Kidney tubule cell (primary cell): ENCODE measurements around the gene PAX1.

ENCODE experiments used
- DNase-seq: peaks from one replicate; pipeline ENCODE4 v3.0.0-alpha.2; 2018; ENCODE audit warnings: low spot score

Gene PAX1

DNA sequence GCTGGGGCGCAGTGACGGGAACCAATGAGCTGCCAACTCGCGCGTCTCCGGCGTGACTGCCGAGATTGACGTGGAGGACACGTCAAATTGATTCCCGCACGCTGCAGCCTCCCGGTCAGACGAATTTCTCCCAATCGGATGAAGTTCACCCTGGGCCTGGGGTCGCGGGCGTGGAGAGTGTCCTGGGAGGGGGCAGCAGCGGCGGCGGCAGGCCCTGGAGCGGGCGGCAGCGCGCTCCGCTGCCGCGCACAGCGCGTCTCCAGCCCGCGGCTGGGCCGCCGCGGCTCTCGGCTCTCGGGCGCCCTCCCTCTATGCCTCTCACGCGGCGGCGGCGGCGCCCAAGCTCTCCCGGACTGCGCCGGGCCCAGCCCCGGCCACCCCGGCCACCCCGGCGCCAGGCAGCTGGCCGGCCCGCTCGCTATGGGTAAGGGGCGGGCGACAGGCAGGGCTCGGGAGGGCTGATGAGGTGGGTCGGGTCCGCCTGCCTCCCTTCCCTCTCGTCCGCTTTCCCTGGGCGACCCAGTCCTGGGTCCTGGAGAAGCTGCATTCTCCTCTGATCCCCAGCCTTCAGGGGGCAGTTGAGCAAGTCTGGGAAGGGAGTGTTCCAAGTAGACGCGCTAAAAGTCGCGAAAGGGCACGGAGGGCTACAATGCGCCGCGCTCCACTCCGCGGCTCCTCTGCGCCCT lies at the start of gene PAX1:
TSS of gene PAX1 (plus strand) at position 90 of the 686 bp plus-strand sequence. CDS start at position 139, 49 bp downstream.
- DNase-seq, result peak; percentile 3

- DNase-seq, result no peak
These were observed 49.0 kb upstream of the PAX1 start for GRCh38 chr20:21656308-21657067.

DNA sequence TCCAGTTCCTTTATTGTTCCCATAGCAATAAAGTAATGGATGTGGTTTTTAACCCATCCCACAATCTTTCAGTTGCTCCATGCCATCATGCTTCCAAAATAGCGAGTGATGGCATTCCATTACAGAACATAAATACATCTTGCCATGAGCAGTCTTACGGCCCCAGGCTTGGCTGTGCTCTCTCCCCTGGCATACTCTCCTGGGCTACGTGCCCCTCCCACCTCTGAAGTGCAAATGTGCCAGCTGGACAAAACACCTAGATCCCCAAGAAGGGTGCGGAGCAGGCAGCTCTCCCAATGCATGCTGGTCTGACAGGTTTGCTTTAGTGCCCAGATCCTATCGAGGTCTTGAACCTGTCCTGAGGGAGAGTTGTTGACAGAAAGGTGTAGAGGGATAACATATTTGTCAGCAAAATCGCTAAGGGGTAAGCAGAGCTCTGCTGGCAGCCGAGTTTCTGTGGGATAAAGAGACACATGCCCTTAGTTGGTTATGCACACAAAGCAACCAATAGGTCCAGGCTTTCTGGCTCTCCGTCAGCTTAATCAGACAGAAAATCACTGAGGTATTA lies 43.9 kb upstream of the PAX1 start:
- DNase-seq, result no peak

- DNase-seq, result no peak
These were observed 42.0 kb upstream of the PAX1 start for GRCh38 chr20:21663465-21663864.

DNA sequence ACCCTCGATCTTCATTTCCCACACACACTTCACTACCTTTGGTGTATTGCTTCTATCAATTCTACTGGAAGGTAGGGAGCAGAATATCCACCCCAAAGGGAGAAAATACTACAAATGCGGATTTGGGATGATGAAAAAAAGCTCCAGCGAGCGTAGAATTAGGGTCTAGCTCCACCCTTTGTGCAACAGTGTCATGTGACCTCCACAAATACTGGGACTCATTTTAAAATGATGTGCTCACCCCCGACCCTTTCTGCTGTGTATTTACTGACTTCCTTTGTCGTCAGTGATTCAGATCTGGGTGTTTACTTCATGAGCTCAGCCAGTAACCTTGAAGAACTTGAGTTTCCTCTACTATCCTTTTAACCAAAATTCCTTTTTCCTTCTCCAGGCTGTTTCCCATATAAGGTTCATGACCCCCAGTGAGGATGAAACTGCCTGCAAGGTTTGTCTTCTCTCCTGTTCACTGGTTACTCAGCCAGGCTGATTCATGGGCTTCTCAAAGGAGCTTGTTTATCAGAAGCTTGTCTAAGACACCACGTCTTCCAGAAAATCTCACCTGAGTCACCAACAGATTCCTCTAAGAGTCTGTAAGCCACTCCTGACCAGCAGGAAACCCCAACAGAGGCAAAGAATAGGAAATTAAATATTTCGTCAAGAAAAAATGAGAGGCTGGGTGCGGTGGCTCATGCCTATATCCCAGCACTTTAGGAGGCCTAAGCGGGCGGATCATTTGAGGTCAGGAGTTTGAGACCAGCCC lies 39.6 kb upstream of the PAX1 start:
- DNase-seq, result peak; percentile 69

GRCh38 chr20:21670126-21670525 lies 35.3 kb upstream of the PAX1 start:
- no peak for DNase-seq

DNA sequence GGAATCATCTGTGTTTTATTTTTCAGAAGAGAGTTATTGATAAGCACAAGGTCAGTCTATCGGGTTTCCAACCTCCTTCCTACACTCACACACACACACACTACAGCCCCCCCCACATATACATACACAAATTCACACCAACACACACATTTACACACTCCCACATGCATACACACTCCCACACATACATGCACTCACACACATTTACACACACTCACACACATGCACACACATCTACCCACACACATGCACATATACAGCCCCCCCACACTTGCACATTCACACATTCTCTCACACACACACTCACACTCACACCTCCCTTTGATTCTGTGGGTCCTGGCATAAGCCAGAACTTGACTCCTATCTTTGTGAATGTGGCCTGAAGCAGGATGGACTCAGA lies 34.5 kb upstream of the PAX1 start:
- no peak for DNase-seq

DNA sequence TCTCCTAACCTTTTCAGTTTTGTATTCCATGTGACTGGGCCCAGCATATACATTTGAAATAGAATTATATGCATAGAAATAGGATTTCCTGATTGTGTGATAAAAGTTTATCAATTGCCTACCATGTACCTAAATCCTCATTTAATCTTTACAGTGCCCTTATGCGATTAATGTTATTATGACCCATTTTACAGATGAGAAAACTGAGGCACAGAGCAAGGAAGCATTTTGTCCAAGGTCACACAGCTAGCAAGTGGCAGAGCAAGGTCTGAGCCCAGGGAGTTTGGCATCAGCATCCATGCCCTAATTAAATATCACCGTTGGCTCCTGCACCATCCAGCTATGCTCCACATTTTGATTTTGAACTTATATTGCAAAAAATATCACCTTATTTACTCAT lies 28.2 kb upstream of the PAX1 start:
- DNase-seq, result no peak

DNA sequence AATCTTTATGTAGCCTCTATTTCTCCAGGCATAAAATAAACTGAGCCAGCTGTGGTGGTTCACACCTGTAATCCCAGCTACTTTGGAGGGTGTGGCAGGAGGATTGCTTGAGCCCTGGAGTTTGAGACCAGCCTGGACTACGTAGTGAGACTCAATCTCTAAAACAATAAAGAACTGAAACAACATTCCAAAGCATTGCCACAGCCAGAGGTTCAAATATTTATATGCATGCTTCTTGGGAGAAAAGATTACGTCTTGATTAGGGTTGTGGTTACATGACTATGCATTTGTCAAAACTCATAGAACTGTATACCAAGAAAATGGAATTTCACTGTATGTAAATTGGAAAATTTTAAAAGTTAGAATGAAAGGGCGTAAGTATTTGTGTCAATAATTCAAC lies 27.7 kb upstream of the PAX1 start:
- DNase-seq, result no peak

DNA sequence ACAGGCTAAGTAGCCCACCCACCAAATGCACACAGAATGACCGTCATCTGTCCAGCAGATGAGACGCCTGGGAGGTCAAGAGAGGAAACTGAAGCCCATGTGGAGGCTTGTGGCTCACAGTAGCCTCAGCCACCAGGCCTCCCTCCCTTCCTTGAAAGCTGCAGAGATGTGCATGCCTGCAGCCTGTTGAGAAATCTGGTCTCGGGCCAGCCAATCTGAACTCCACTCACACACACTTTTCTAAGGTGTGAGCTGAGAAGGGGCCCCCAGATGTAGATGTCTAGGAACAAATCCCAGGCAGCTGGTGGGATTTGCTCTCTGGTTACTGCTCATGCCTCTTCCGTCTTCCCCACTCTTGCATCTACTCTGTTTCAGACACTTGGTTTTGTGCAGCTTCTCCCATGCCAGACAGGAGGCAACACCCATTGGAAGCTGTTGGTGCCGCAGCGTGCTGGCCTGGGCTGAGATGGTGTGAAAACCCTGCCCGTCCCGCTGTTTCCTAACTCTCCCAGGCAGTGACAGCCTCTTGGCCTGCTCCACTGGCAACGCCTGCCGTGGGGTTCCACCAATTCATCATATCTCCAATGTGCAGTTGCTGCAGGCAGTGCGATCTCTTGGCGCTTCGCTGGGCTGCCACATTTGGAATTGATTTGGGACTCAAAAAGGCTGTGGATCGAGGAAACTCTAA lies 24.1 kb upstream of the PAX1 start:
- DNase-seq, result no peak

DNA sequence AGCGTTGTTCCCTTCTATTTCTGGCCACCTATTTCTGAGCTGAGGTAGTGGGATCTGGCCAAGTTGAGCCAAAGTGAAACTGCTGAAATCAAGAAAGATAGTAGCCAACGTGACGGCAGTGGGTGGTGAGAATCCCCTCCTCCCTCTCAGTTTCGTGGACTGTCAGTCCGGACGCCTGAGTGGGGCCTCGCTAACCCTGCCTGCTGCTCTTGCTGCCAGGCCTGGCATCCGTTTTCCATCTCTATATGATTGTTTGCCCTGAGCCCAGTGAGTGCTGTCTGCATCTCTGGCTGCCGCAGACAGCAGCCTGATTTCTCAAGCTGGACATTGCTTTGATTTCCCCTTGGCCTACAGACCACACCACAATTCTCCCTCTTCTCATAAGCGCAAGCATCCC lies 23.5 kb upstream of the PAX1 start:
- no peak for DNase-seq

DNA sequence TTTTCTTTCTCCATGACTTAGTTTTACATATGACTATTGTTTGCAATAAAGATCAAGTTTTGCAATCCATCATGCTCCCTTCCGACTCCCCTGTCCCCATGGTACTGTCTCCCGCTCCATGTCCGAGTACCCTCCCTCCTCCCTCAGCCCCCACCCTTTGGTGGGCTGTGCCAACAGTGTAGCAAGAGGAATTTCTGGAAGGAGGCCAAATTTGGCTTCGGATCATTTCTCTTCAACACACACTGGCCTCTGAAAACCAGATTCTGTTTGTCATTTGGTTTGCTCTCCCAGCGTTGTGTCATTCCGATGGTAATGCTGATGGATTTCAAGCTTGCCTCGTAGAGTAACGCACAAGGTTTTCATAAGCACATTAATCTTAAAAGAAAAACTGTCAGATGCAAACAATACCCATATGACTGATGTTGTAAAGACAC lies 22.9 kb upstream of the PAX1 start:
- DNase-seq, result peak; percentile 40

DNA sequence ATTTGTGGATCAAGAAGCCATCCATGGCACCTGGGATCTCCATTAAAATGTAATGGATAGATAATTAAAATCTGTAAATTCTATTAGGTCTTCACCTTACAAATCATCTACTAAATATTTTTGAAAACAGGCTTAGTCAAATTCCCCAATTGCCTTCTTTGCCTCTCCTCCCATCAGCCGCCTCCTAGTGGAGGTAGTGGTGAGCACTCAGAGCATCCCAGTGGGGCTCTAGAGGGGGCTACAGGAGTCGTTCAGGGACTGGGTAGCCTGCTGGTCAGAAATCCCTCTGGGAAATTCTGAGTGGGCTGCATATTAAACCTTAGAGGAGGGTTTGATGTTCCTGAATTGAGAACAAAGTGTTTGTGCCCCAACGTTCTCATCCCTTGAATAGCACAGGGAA lies 20.8 kb upstream of the PAX1 start:
- DNase-seq, result no peak

- no peak for DNase-seq
These were observed 19.5 kb upstream of the PAX1 start for GRCh38 chr20:21685981-21686380.

- peak; percentile 19 for DNase-seq
These were observed 12.1 kb upstream of the PAX1 start for GRCh38 chr20:21693322-21693721.

GRCh38 chr20:21698494-21699215 lies 6.8 kb upstream of the PAX1 start:
- no peak for DNase-seq

- DNase-seq, result no peak
These were observed 6.3 kb upstream of the PAX1 start for GRCh38 chr20:21699216-21699508.

GRCh38 chr20:21701171-21701876 lies 4.1 kb upstream of the PAX1 start:
- DNase-seq, result no peak

DNA sequence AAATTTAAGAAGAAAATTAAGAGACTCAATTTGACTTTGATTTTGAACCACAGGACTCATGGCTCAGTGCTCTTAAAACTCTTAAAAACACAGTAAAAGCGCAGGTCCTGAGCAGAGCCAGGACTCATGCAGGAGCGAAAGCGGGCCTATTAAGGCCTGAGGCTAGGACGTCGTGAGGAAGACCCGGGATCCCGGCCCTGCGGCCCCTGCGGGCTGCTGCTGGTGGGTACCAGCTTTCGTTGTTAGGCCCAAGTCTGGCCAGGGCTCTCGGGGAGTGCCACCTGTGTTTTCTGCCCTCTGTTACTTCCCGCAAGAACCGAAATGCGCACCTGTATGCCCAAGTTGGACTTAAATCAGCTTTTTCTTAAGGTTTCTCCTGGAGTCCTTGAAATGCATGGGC lies 3.4 kb upstream of the PAX1 start:
- DNase-seq, result no peak

- peak; percentile 56 for DNase-seq
These were observed 2.7 kb upstream of the PAX1 start for GRCh38 chr20:21702553-21703470.
